GM18519 (cell line): Measurements from ENCODE around the gene CDCA8.
"Not testable (repeated sequence)": the region's sequence is repeated elsewhere in the genome, so short reads cannot be mapped to it uniquely, and the experiment has no call there.

Experiments used
- ATAC-seq: cut with Tn5 transposase; IDR thresholded peaks from one replicate; pipeline ENCODE4 v1.9.1; 2021; ENCODE audit warnings: mild to moderate bottlenecking, moderate library complexity; ENCODE audit not compliant: unreplicated experiment, low FRiP score

Gene CDCA8

GRCh38 chr1:37672136-37672870 lies 20.0 kb upstream of the CDCA8 start:
- no peak for ATAC-seq

- no peak for ATAC-seq
Observed at GRCh38 chr1:37673920-37674319, 18.4 kb upstream of the CDCA8 start.

- ATAC-seq: no peak
Observed at GRCh38 chr1:37676281-37677142, 15.8 kb upstream of the CDCA8 start.

- no peak for ATAC-seq
Observed at GRCh38 chr1:37677143-37677439, 15.2 kb upstream of the CDCA8 start.

GRCh38 chr1:37677808-37678207 lies 14.5 kb upstream of the CDCA8 start:
- no peak for ATAC-seq

- no peak for ATAC-seq
Observed at GRCh38 chr1:37680933-37681332, 11.4 kb upstream of the CDCA8 start.

- no peak for ATAC-seq
Observed at GRCh38 chr1:37682334-37682987, 9.9 kb upstream of the CDCA8 start.

GRCh38 chr1:37684182-37684581 lies 8.1 kb upstream of the CDCA8 start:
- not testable (repeated sequence) for ATAC-seq

- ATAC-seq: no peak
Observed at GRCh38 chr1:37685722-37686121, 6.6 kb upstream of the CDCA8 start.

- ATAC-seq: not testable (repeated sequence)
Observed at GRCh38 chr1:37687764-37688163, 4.6 kb upstream of the CDCA8 start.

- no peak for ATAC-seq
Observed at GRCh38 chr1:37688926-37689325, 3.4 kb upstream of the CDCA8 start.

- ATAC-seq: no peak
Observed at GRCh38 chr1:37691497-37692077, 729 bp upstream of the CDCA8 start.

- no peak for ATAC-seq
Observed at GRCh38 chr1:37692834-37693175, 489 bp downstream of the CDCA8 start.

- no peak for ATAC-seq
Observed at GRCh38 chr1:37697090-37697489, 4.8 kb downstream of the CDCA8 start.

- no peak for ATAC-seq
Observed at GRCh38 chr1:37697737-37698136, 5.4 kb downstream of the CDCA8 start.

GRCh38 chr1:37699147-37699546 lies 6.8 kb downstream of the CDCA8 start:
- no peak for ATAC-seq

GRCh38 chr1:37701051-37701450 lies 8.7 kb downstream of the CDCA8 start:
- ATAC-seq: no peak

GRCh38 chr1:37703061-37703460 lies 10.7 kb downstream of the CDCA8 start:
- ATAC-seq: no peak

- no peak for ATAC-seq
Observed at GRCh38 chr1:37704966-37705365, 12.7 kb downstream of the CDCA8 start.

GRCh38 chr1:37705399-37705798 lies 13.1 kb downstream of the CDCA8 start:
- no peak for ATAC-seq

- no peak for ATAC-seq
Observed at GRCh38 chr1:37708471-37708870, 16.2 kb downstream of the CDCA8 start.
